WTC11 (cell line): ENCODE measurements around the gene SMIM38.

Experiments
- CTCF ChIP-seq: fragments of 200-600 bp; IDR thresholded peaks from 2 replicates; pipeline ENCODE4 v1.8.0; 2022; ENCODE audit warnings: antibody characterized with exemption
- NR1H2 ChIP-seq: sonication (generic); formaldehyde crosslinking; IDR thresholded peaks from 2 replicates; pipeline ENCODE4 v1.9.0; 2021; ENCODE audit warnings: mild to moderate bottlenecking, moderate library complexity, missing genetic modification reagents
- STAT6 ChIP-seq: sonication (generic); formaldehyde crosslinking; conservative IDR thresholded peaks from 2 replicates; pipeline ENCODE4 v1.8.1; 2023; ENCODE audit warnings: mild to moderate bottlenecking, low read depth, missing genetic modification reagents, moderate library complexity
- TF ChIP-seq, protein P1 (sequence below): sonication (generic); formaldehyde crosslinking; IDR thresholded peaks from 2 replicates; pipeline ENCODE4 v1.8.1; 2023; ENCODE audit warnings: mild to moderate bottlenecking, missing genetic modification reagents
- TF ChIP-seq, protein P2 (sequence below): sonication (generic); formaldehyde crosslinking; IDR thresholded peaks from 2 replicates; pipeline ENCODE4 v1.8.0; 2022; ENCODE audit warnings: mild to moderate bottlenecking, missing genetic modification reagents

DNA sequence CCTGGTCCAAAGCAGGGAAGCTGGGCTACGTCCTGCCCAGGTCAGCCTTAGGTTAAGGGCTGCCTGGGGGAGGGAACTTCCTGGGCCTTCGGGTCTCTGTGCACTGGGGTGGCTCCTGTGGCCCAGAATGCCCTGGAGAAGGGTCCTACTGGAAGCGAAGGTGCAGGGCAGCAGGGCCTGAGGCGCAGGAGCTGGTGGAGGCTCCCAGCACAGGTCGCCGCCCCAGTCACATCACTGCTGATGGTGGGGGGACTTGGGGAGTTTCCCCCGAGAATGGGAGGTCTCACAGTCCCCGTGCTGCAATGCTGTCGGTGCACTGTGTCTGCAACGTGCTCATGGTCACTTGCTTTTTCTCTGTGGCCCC lies 815 bp upstream of the SMIM38 start:
- TF ChIP-seq NR1H2 (CRISPR knock-in tag) = no peak
- TF ChIP-seq, protein P1, sequence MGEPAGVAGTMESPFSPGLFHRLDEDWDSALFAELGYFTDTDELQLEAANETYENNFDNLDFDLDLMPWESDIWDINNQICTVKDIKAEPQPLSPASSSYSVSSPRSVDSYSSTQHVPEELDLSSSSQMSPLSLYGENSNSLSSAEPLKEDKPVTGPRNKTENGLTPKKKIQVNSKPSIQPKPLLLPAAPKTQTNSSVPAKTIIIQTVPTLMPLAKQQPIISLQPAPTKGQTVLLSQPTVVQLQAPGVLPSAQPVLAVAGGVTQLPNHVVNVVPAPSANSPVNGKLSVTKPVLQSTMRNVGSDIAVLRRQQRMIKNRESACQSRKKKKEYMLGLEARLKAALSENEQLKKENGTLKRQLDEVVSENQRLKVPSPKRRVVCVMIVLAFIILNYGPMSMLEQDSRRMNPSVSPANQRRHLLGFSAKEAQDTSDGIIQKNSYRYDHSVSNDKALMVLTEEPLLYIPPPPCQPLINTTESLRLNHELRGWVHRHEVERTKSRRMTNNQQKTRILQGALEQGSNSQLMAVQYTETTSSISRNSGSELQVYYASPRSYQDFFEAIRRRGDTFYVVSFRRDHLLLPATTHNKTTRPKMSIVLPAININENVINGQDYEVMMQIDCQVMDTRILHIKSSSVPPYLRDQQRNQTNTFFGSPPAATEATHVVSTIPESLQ (CRISPR knock-in tag) = no peak
- TF ChIP-seq, protein P2, sequence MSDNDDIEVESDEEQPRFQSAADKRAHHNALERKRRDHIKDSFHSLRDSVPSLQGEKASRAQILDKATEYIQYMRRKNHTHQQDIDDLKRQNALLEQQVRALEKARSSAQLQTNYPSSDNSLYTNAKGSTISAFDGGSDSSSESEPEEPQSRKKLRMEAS = no peak
- no peak for TF ChIP-seq CTCF
- TF ChIP-seq STAT6 = no peak
